WTC11 (cell line): ENCODE results near the gene LBHD1. TPM values are rescaled to one million over a fixed set of nuclear protein-coding genes. Genes with fewer than 3 reads are reported as not detected.

Experiments used
- ATAC-seq: fragments of 200-7000 bp; cut with Tn5 transposase; 2 replicates; pipeline ENCODE4 v1.10.0; 2021; ENCODE audit warnings: mild to moderate bottlenecking, moderate library complexity
- CTCF ChIA-PET: fragments of 300-600 bp; sonication (Branson Sonifier 250); formaldehyde crosslinking; loops from one replicate; lab custom pipeline; 2021; ENCODE audit warnings: antibody characterized with exemption; lab: Charles Lee
- POLR2A ChIA-PET: fragments of 350-600 bp; sonication (Branson Sonifier 250); formaldehyde crosslinking; loops from one replicate; lab custom pipeline; 2021; ENCODE audit warnings: antibody characterized with exemption; lab: Charles Lee
- DNase-seq: peaks from one replicate; pipeline ENCODE4 v3.0.0; 2021; ENCODE audit warnings: low spot score
- H3K27ac Mint-ChIP-seq: 2 replicates; pipeline ENCODE4 v1.8.0; 2021; ENCODE audit warnings: mixed read lengths
- H3K27me3 Mint-ChIP-seq: 2 replicates; pipeline ENCODE4 v1.8.0; 2021; ENCODE audit warnings: low read depth, mild to moderate bottlenecking, moderate library complexity, mixed read lengths
- H3K36me3 Mint-ChIP-seq: 2 replicates; pipeline ENCODE4 v1.8.0; 2021; ENCODE audit warnings: mixed read lengths
- H3K4me1 Mint-ChIP-seq: 2 replicates; pipeline ENCODE4 v1.8.0; 2022; ENCODE audit warnings: mixed read lengths
- H3K4me3 Mint-ChIP-seq: 2 replicates; pipeline ENCODE4 v1.8.0; 2021; ENCODE audit warnings: mild to moderate bottlenecking, moderate library complexity, mixed read lengths
- H3K9me3 Mint-ChIP-seq: 2 replicates; pipeline ENCODE4 v1.8.0; 2021; ENCODE audit warnings: mixed read lengths
- CBFB ChIP-seq: sonication (generic); formaldehyde crosslinking; IDR thresholded peaks from 2 replicates; pipeline ENCODE4 v1.8.1; 2022; ENCODE audit warnings: mild to moderate bottlenecking, low read depth, missing genetic modification reagents
- CREM ChIP-seq: sonication (generic); formaldehyde crosslinking; IDR thresholded peaks from 2 replicates; pipeline ENCODE4 v1.8.1; 2022; ENCODE audit warnings: mild to moderate bottlenecking, missing genetic modification reagents, moderate library complexity
- E2F1 ChIP-seq: sonication (generic); formaldehyde crosslinking; IDR thresholded peaks from 2 replicates; pipeline ENCODE4 v1.8.0; 2022; ENCODE audit warnings: mild to moderate bottlenecking, missing genetic modification reagents
- E2F5 ChIP-seq: sonication (generic); formaldehyde crosslinking; IDR thresholded peaks from 2 replicates; pipeline ENCODE4 v1.8.1; 2022; ENCODE audit warnings: mild to moderate bottlenecking, moderate library complexity, missing genetic modification reagents
- ESRRA ChIP-seq: sonication (generic); formaldehyde crosslinking; IDR thresholded peaks from 2 replicates; pipeline ENCODE4 v1.8.1; 2022; ENCODE audit warnings: mild to moderate bottlenecking, missing genetic modification reagents, borderline replicate concordance
- ETV6 ChIP-seq: sonication (generic); formaldehyde crosslinking; IDR thresholded peaks from 2 replicates; pipeline ENCODE4 v1.8.1; 2022; ENCODE audit warnings: mild to moderate bottlenecking, missing genetic modification reagents
- FOXK1 ChIP-seq: sonication (generic); formaldehyde crosslinking; IDR thresholded peaks from 2 replicates; pipeline ENCODE4 v1.8.0; 2022; ENCODE audit warnings: mild to moderate bottlenecking, moderate library complexity, missing genetic modification reagents
- FOXP1 ChIP-seq: sonication (generic); formaldehyde crosslinking; IDR thresholded peaks from 2 replicates; pipeline ENCODE4 v1.8.0; 2022; ENCODE audit warnings: missing genetic modification reagents, mild to moderate bottlenecking, moderate library complexity, borderline replicate concordance
- JUN ChIP-seq: sonication (generic); formaldehyde crosslinking; IDR thresholded peaks from 2 replicates; pipeline ENCODE4 v1.8.0; 2023; ENCODE audit warnings: mild to moderate bottlenecking, missing genetic modification reagents
- MAX ChIP-seq: sonication (generic); formaldehyde crosslinking; IDR thresholded peaks from 2 replicates; pipeline ENCODE4 v1.8.0; 2022; ENCODE audit warnings: mild to moderate bottlenecking, missing genetic modification reagents
- NFE2L1 ChIP-seq: sonication (generic); formaldehyde crosslinking; IDR thresholded peaks from 2 replicates; pipeline ENCODE4 v1.8.1; 2023; ENCODE audit warnings: missing genetic modification reagents
- OVOL2 ChIP-seq: fragments of 250-450 bp; sonication (Bioruptor Pico); IDR thresholded peaks from 2 replicates; pipeline ENCODE4 v1.9.0; 2021; ENCODE audit warnings: mild to moderate bottlenecking, borderline replicate concordance
- SMAD4 ChIP-seq: sonication (generic); formaldehyde crosslinking; IDR thresholded peaks from 2 replicates; pipeline ENCODE4 v1.8.0; 2022; ENCODE audit warnings: mild to moderate bottlenecking, missing genetic modification reagents
- SP1 ChIP-seq: sonication (generic); formaldehyde crosslinking; conservative IDR thresholded peaks from 2 replicates; pipeline ENCODE4 v1.8.1; 2022; ENCODE audit warnings: missing genetic modification reagents
- TEAD1 ChIP-seq: sonication (generic); formaldehyde crosslinking; IDR thresholded peaks from 2 replicates; pipeline ENCODE4 v1.8.0; 2022; ENCODE audit warnings: mild to moderate bottlenecking, missing genetic modification reagents
- USF1 ChIP-seq: sonication (generic); formaldehyde crosslinking; IDR thresholded peaks from 2 replicates; pipeline ENCODE4 v1.8.0; 2022; ENCODE audit warnings: mild to moderate bottlenecking, missing genetic modification reagents
- ZBTB21 ChIP-seq: sonication (generic); formaldehyde crosslinking; IDR thresholded peaks from 2 replicates; pipeline ENCODE4 v1.8.1; 2023; ENCODE audit warnings: mild to moderate bottlenecking, missing genetic modification reagents, borderline replicate concordance
- ZBTB43 ChIP-seq: sonication (generic); formaldehyde crosslinking; IDR thresholded peaks from 2 replicates; pipeline ENCODE4 v1.8.1; 2023; ENCODE audit warnings: mild to moderate bottlenecking, missing genetic modification reagents
- ZNF121 ChIP-seq: sonication (generic); formaldehyde crosslinking; IDR thresholded peaks from 2 replicates; pipeline ENCODE4 v1.8.0; 2023; ENCODE audit warnings: missing genetic modification reagents
- ZNF281 ChIP-seq: sonication (generic); formaldehyde crosslinking; IDR thresholded peaks from 2 replicates; pipeline ENCODE4 v1.8.0; 2023; ENCODE audit warnings: mild to moderate bottlenecking, missing genetic modification reagents
- ZNF416 ChIP-seq: fragments of 250-450 bp; sonication (Bioruptor Pico); IDR thresholded peaks from 2 replicates; pipeline ENCODE4 v1.9.0; 2021; ENCODE audit warnings: mild to moderate bottlenecking, inconsistent platforms
- ZNF423 ChIP-seq: fragments of 250-450 bp; sonication (Bioruptor Pico); IDR thresholded peaks from 2 replicates; pipeline ENCODE4 v2.1.2; 2022; ENCODE audit warnings: mild to moderate bottlenecking, moderate library complexity
- total RNA-seq: library from RNA; stranded (reverse); gene quantifications from 3 replicates; pipeline ENCODE4 v1.2.3, GENCODE V29; 2021

LBHD1 gene
- total RNA-seq, 1 experiment from 2014 or later = 4.2 TPM

- Mint-ChIP-seq H3K27ac (peak overlapping the region; percentile 94), H3K9me3 (no peaks in the 10 kb centered on the region), H3K27me3 (no peaks in the 10 kb centered on the region; the same call in 1 of the 2 replicates), H3K4me3 (peak overlapping the region; percentile 92), H3K4me1 (peaks cover 42% of the 10 kb centered on the region), H3K36me3 (peaks cover 34% of the 10 kb centered on the region)
- POLR2A ChIA-PET = interaction anchor here (0.6 to 6.0 kb wide), 14 partner anchors 18 to 148 kb away, joined by 3 to 35 read pairs (median 6); partner anchors contain the start of genes C11orf98, CSKMT, EEF1G and HNRNPUL2
- peak; percentile 4 for ATAC-seq
- TF ChIP-seq ZBTB43 (CRISPR knock-in tag) (no peak), SMAD4 (CRISPR knock-in tag) (no peak), ZNF423 (CRISPR knock-in tag) (no peak)
- CTCF ChIA-PET = interaction anchor here (0.5 to 4.0 kb wide), 13 partner anchors 14 to 284 kb away, joined by 3 to 24 read pairs (median 3); partner anchors contain the start of genes C11orf98, CSKMT, HNRNPUL2 and TAF6L
- peak; percentile 45 for DNase-seq
These were observed 36.7 kb upstream of the LBHD1 start for GRCh38 chr11:62708793-62709192.

GRCh38 chr11:62708392-62708791 lies 36.3 kb upstream of the LBHD1 start:
- H3K36me3 Mint-ChIP-seq = peaks cover 31% of the 10 kb centered on the region
- H3K27ac Mint-ChIP-seq = no peak overlapping the region
- no peaks in the 10 kb centered on the region; the same call in 1 of the 2 replicates for H3K27me3 Mint-ChIP-seq
- no peaks in the 10 kb centered on the region for H3K9me3 Mint-ChIP-seq
- peaks cover 39% of the 10 kb centered on the region for H3K4me1 Mint-ChIP-seq
- POLR2A ChIA-PET = interaction anchor here (0.6 to 6.0 kb wide), 12 partner anchors 19 to 148 kb away, joined by 3 to 35 read pairs (median 8); partner anchors contain the start of genes C11orf98, CSKMT, EEF1G and HNRNPUL2
- CTCF ChIA-PET = interaction anchor here (0.5 to 4.0 kb wide), 11 partner anchors 14 to 153 kb away, joined by 3 to 24 read pairs (median 5); partner anchors contain the start of genes LBHD1, TAF6L, TMEM179B and TUT1
- peak overlapping the region; percentile 92 for H3K4me3 Mint-ChIP-seq
- ATAC-seq (no peak), DNase-seq (no peak)
- TF ChIP-seq ZBTB43 (CRISPR knock-in tag) (no peak), ESRRA (CRISPR knock-in tag) (no peak)

GRCh38 chr11:62707277-62707861 lies 35.3 kb upstream of the LBHD1 start, which contains the start of the genes BSCL2 and GNG3:
TSS of gene BSCL2 (minus strand) at chr11:62707424. CDS start at chr11:62707195, 229 bp downstream.
TSS of gene GNG3 (plus strand) at chr11:62707676. CDS start at chr11:62708296, 620 bp downstream.
- peaks cover 38% of the 10 kb centered on the region for H3K4me1 Mint-ChIP-seq
- peaks cover 25% of the 10 kb centered on the region for H3K36me3 Mint-ChIP-seq
- no peaks in the 10 kb centered on the region for H3K9me3 Mint-ChIP-seq
- no peaks in the 10 kb centered on the region; the same call in 1 of the 2 replicates for H3K27me3 Mint-ChIP-seq
- CTCF ChIA-PET = interaction anchor here (1.0 to 4.0 kb wide), 19 partner anchors 9 to 199 kb away, joined by 3 to 24 read pairs (median 5); partner anchors contain the start of genes B3GAT3, C11orf98, CSKMT and GANAB
- ATAC-seq (peak; percentile 71), DNase-seq (peak; percentile 97)
- H3K4me3 Mint-ChIP-seq = peak within 1 kb of the TSS; percentile 92
- POLR2A ChIA-PET = interaction anchor here (0.6 to 6.0 kb wide), 20 partner anchors 19 to 161 kb away, joined by 3 to 35 read pairs (median 6); partner anchors contain the start of genes B3GAT3, C11orf98, CSKMT and EEF1G
- H3K27ac Mint-ChIP-seq = peak within 1 kb of the TSS; percentile 98
- TF ChIP-seq FOXP1 (CRISPR knock-in tag) (peak; percentile 46; the same call in 1 of the 2 replicates), CREM (CRISPR knock-in tag) (no peak), ZBTB21 (peak; percentile 91; the same call in 1 of the 2 replicates), ZNF416 (CRISPR knock-in tag) (no peak), ZNF281 (peak; percentile 100), SP1 (CRISPR knock-in tag) (peak; percentile 90), OVOL2 (CRISPR knock-in tag) (no peak), TEAD1 (peak; percentile 86; the same call in 1 of the 2 replicates), JUN (CRISPR knock-in tag) (no peak), ZNF121 (CRISPR knock-in tag) (peak; percentile 45; the same call in 1 of the 2 replicates), ETV6 (CRISPR knock-in tag) (peak; percentile 87), USF1 (CRISPR knock-in tag) (no peak), NFE2L1 (peak; percentile 77), CBFB (CRISPR knock-in tag) (peak; percentile 75; the same call in 1 of the 2 replicates), MAX (CRISPR knock-in tag) (peak; percentile 63; the same call in 1 of the 2 replicates), E2F1 (CRISPR knock-in tag) (0 out of 2 replicates have a peak, but pooled peaks have one; percentile 45), FOXK1 (CRISPR knock-in tag) (peak; percentile 87), E2F5 (CRISPR knock-in tag) (0 out of 2 replicates have a peak, but pooled peaks have one; percentile 29)
